NCI-H1694 treated with DMSO at 0.1 percent for 48 hours (cell line): ENCODE results near the gene RWDD1.
A peak's percentile ranks its signal among the peaks of the same experiment; 100 is the strongest.
"Not testable (repeated sequence)": the region's sequence is repeated elsewhere in the genome, so short reads cannot be mapped to it uniquely, and the experiment has no call there.

Experiments used
- DNase-seq: peaks from one replicate; lab custom pipeline; 2025; lab: John Stamatoyannopoulos, UW

Gene RWDD1

GRCh38 chr6:116561377-116562018 lies 9.8 kb upstream of the RWDD1 start:
- peak; percentile 52 for DNase-seq

- DNase-seq, result no peak
These were observed 9.3 kb upstream of the RWDD1 start for GRCh38 chr6:116562019-116562403.

- no peak for DNase-seq
These were observed 8.7 kb upstream of the RWDD1 start for GRCh38 chr6:116562614-116563013.

- no peak for DNase-seq
These were observed 7.5 kb upstream of the RWDD1 start for GRCh38 chr6:116563830-116564229.

GRCh38 chr6:116564311-116564710 lies 7.0 kb upstream of the RWDD1 start:
- DNase-seq, result no peak

GRCh38 chr6:116564921-116565872 lies 6.1 kb upstream of the RWDD1 start:
- DNase-seq, result no peak

GRCh38 chr6:116568111-116568510 lies 3.2 kb upstream of the RWDD1 start:
- DNase-seq, result no peak

- no peak for DNase-seq
These were observed 2.2 kb upstream of the RWDD1 start for GRCh38 chr6:116568821-116569755.

- no peak for DNase-seq
These were observed 338 bp downstream of the RWDD1 start for GRCh38 chr6:116571683-116572000.

GRCh38 chr6:116572162-116572561 lies 858 bp downstream of the RWDD1 start:
- DNase-seq, result peak; percentile 3

GRCh38 chr6:116575227-116575626 lies 3.9 kb downstream of the RWDD1 start:
- no peak for DNase-seq

- DNase-seq, result no peak
These were observed 6.2 kb downstream of the RWDD1 start for GRCh38 chr6:116577486-116577885.

GRCh38 chr6:116578335-116578734 lies 7.0 kb downstream of the RWDD1 start:
- no peak for DNase-seq

- no peak for DNase-seq
These were observed 7.8 kb downstream of the RWDD1 start for GRCh38 chr6:116579143-116579542.

GRCh38 chr6:116580198-116580597 lies 8.9 kb downstream of the RWDD1 start:
- DNase-seq, result no peak

- DNase-seq, result no peak
These were observed 15.0 kb downstream of the RWDD1 start for GRCh38 chr6:116586276-116586675.

GRCh38 chr6:116586738-116587137 lies 15.4 kb downstream of the RWDD1 start:
- no peak for DNase-seq

- DNase-seq, result no peak
These were observed 23.9 kb downstream of the RWDD1 start for GRCh38 chr6:116595247-116595646.

GRCh38 chr6:116596815-116597214 lies 25.5 kb downstream of the RWDD1 start:
- DNase-seq, result no peak

- DNase-seq, result not testable (repeated sequence)
These were observed 32.6 kb downstream of the RWDD1 start for GRCh38 chr6:116603916-116604315.

GRCh38 chr6:116604868-116605267 lies 33.6 kb downstream of the RWDD1 start:
- not testable (repeated sequence) for DNase-seq

GRCh38 chr6:116605935-116606334 lies 34.6 kb downstream of the RWDD1 start:
- no peak for DNase-seq
